ENCODE measurements around the gene ARMC3.
"Not testable (repeated sequence)": the region's sequence is repeated elsewhere in the genome, so short reads cannot be mapped to it uniquely, and the experiment has no call there.

The ARMC3 gene, protein sequence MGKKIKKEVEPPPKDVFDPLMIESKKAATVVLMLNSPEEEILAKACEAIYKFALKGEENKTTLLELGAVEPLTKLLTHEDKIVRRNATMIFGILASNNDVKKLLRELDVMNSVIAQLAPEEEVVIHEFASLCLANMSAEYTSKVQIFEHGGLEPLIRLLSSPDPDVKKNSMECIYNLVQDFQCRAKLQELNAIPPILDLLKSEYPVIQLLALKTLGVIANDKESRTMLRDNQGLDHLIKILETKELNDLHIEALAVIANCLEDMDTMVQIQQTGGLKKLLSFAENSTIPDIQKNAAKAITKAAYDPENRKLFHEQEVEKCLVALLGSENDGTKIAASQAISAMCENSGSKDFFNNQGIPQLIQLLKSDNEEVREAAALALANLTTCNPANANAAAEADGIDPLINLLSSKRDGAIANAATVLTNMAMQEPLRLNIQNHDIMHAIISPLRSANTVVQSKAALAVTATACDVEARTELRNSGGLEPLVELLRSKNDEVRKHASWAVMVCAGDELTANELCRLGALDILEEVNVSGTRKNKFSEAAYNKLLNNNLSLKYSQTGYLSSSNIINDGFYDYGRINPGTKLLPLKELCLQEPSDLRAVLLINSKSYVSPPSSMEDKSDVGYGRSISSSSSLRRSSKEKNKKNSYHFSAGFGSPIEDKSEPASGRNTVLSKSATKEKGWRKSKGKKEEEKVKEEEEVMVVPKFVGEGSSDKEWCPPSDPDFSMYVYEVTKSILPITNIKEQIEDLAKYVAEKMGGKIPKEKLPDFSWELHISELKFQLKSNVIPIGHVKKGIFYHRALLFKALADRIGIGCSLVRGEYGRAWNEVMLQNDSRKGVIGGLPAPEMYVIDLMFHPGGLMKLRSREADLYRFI

GRCh38 chr10:22927661-22928403 lies at the start of gene ARMC3:
ARMC3 (plus strand) TSS chr10:22928053; CDS start chr10:22931997, 3,944 bp downstream.
- DNase-seq = peak; percentile 3 to 58

DNA sequence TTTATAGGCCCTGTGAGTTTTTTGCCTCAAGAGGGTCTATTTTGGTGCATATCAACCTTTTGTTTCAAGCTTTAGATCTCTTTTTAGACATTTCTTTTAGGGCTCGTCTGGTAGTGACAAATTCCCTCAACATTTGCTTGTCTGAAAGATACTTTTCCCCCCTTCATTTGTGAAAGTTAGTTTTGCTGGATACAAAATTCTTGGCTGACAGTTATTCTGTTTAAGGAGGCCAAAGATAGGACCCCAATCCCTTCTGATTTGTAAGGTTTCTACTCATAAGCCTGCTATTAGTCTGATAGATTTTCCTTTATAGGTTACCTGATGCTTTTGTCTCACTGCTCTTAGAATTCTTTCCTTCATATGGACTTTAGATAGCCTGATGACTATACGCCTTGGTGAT lies 36.1 kb upstream of the ARMC3 start:
- DNase-seq = no peak

DNA sequence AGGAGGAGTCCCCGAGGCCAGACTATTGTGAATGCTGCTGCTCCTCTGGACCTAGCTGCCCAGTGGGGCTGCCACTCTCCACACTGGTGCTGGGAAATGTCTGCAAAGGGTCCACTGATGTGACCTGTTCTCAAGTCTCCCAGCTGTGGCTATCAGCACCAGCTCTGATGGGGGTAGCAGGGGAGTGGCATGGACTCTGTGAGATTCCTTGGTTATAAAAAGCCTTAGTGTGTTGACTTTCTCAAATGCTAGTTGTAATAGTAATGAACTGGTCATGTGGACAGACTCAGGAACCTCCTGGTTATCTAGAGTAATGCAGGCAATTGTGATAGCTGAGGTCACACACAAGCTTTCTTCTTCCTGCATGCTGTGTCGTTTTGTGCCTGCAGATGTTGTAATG lies 34.1 kb upstream of the ARMC3 start:
- no peak for DNase-seq

- DNase-seq = no peak
Observed at GRCh38 chr10:22894714-22895113, 33.1 kb upstream of the ARMC3 start.

DNA sequence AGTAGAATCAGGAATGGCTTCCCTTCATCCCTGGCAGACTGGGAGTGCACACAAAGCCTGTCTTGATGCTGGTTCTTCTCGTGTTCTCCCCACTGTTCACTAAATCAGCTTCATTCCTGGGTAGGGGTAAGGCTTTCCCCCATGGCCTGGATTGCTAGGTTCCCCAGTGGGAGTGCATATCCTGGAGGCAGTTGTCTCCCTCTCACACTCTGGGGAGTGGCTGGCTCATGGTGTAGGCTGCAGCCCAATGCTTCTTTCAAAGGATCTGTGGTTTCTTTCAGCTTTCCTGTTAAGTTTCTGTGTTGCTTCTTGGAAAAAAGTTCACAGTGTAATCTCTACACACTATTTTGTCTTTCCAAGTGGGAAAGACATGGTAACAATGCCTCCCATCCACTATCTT lies 32.6 kb upstream of the ARMC3 start:
- no peak for DNase-seq

DNA sequence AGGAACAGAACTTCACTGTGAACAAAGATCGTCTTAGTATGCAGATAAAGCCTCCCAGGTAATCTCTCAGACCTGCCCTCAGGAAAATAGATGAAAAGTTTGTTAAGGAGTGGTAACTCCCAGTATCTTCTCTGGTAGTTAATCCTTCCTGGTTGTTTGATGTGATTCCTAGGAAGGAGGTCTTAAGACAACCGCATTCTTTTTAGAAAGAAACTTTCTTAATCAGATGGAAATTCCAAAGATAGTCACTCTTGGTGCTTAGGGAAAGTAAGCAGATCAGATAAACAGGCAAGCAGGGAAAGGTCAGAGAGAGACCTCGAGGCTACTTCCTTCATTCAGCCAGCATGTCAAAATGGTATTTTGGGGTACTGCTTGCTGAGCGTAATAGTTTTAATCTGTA lies 30.5 kb upstream of the ARMC3 start:
- DNase-seq = no peak

GRCh38 chr10:22899307-22899706 lies 28.5 kb upstream of the ARMC3 start:
- no peak for DNase-seq

DNA sequence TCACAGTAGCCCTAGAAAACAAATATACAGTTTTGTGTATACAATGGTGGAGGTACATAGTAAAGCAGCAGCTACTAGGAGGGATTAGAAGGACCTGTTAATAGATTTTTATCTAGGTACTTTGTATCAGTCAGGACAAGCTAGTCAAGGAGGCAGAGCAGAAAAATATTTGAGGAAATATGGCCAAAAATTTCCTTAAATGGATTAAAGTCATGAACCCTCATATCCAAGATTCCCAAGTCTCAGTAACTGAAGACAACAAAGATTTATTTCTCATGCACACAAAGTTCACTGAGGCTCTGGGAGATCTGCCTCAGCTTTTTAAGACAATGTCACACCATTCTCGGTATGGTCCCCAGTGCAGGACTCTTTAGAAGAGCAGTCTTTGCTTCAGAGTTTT lies 28.1 kb upstream of the ARMC3 start:
- no peak for DNase-seq

DNA sequence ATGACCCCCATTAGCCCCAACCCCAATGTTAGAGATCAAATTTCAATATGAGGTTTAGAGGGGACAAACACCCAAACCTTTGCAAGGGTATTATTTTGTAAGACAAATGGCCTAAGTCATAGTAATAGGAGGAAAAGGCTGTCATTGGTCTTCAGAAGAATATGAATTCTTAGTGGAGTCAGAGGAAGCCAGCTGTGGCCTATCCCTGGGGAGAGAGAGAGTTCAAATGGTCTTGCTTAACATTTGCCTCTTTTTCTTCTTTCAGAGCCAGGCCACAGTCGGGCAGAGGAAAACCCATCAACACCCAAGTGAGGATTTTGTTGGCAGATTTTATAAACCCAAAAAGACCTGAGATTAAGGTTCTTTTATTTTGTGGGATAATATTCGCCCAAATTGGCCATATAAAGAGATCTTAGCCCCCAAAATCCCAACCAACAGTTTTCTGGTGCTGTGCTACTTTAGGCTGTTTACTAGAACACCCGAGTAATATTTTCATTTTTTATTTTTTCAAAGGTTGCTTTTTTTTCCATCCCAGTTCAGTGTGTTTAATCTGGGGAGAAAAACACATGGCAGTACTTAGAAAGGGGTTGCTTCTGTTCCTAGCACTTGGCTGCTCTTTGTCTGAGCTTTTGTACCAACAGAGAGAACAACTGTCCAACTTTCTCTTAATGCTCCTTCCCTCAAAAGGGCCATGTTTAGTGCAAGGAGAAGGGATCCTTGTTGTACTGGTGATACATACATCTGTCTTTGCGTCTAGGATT lies 26.8 kb upstream of the ARMC3 start:
- DNase-seq = no peak

GRCh38 chr10:22902147-22902546 lies 25.7 kb upstream of the ARMC3 start:
- DNase-seq = not testable (repeated sequence)

DNA sequence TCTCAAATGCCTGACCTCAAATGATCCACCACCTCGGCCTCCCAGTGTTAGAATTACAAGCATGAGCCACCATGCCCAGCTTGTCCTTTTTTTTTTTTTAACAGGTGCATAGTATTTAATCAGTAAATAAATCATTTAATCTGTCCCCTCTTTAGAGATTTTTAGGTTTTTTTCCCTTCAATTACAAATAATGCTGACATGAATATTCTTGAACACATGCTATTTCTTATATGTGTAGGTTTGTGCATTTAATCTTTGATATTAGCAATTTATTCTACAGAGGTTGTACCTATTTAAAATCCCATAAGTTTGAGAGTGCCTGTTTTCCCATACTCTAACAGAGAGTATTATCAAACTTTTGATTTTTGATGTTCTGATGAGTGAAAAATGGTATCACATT lies 24.2 kb upstream of the ARMC3 start:
- no peak for DNase-seq

GRCh38 chr10:22906767-22907166 lies 21.1 kb upstream of the ARMC3 start:
- no peak for DNase-seq

- DNase-seq = no peak
Observed at GRCh38 chr10:22908837-22909236, 19.0 kb upstream of the ARMC3 start.

- DNase-seq = not testable (repeated sequence)
Observed at GRCh38 chr10:22909673-22910072, 18.2 kb upstream of the ARMC3 start.

DNA sequence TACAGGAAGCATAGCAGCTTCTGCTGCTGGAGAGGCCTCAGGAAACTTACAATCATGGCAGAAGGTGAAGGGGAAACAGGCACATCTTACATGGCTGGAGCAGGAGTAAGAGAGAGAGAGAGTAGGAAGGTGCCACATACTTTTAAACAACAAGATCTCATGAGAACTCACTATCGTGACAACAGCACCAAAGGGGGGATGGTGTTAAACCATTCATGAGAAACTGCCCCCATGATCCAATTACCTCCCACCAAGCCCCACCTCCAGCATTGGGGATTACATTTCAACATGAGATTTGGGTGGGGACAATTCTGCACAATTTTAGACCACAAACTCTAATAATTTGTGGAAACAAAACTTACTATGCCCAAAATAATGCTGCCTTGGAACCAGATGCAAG lies 16.8 kb upstream of the ARMC3 start:
- DNase-seq = no peak

DNA sequence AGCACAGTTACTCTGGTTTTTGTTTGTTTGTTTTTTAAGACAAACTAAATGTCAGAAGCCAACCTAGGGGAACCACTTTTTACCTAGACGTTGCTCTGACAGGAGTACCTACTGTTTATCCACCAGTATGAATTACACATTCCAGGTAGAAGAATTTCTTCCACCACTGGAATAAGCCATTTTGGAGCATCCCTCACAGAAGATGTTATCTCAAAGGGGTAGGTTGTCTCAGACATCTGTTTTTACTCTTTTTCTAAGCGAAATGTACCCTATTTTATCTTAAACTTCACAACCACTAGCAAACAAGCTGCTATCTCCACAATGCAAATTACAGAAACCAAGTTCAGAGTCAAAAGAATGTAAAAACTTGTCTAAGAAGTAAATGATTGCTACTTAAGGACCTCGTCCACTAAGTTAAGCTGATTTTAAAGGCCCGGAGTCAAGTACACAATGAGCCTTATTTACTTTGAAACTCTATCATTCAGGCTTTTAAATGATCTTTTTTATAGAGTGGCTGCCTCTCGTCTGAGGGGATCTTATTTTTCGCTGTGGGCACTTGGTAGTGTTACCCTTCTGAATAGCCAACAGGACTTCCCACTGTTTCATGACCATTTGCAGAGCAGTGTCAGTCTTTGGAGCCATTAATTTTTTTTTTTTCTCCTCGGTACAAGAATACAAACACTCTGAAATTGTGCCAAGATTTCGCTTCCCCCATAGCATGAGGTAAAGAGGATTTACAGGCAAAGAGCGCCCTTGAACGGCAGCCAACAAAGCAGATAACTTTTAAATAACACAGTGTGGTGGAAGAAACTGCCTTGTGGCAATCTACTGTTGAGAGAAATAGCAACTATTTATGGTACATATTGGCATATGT lies 15.7 kb upstream of the ARMC3 start:
- DNase-seq = no peak

DNA sequence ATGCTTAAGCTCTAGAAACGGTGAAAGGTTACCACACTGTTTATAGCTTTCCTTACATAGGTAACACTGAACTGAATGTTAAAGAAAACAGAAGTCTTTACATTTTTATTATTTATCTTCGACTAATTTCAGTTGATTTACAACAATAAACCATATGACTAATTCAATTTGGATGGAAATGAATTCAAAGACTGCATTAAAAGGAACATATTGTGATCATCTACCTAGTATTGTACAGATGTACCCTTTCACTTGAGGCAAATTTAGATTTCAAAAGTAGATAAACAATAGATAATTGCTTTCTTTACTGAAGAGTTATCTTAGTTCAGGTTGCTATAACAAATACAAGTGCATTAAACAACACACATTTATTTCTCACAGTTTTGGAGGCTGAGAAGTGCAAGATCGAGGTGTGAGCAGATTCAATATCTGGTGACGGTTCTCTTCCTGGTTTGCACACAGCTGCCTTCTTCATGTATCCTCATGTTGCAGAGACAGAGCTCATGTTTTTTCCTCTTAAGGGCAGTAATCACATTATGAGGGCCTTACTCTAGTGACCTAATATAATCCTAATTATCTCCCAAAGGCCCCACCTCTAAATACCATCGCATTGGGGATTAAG lies 15.0 kb upstream of the ARMC3 start:
- no peak for DNase-seq

- DNase-seq = no peak
Observed at GRCh38 chr10:22913474-22914092, 14.3 kb upstream of the ARMC3 start.

- no peak for DNase-seq
Observed at GRCh38 chr10:22915314-22915713, 12.5 kb upstream of the ARMC3 start.

- no peak for DNase-seq
Observed at GRCh38 chr10:22925088-22925487, 2.8 kb upstream of the ARMC3 start.

DNA sequence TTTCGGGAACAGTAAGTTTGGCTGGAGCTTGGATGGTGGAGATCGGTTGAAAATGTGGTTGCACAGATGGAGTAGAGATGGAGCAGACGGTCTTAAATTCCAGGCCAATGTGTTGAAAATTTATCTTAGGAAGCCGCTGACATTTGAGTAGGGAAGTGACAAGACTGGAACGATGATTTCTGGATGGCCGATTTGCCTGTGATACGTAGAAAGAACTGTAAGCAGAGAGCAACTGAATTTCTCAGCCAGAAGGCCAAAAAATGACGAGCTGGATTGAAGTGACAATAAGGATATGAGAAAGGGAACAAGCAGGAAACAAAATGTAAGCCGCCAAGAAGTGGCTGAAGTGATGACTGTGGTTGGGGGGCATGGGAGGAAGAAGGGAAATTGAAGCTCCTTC lies 687 bp upstream of the ARMC3 start:
- no peak for DNase-seq

Data from NCI-H1930 (cell line).